Measurements from ENCODE around the gene DSG3.
"Not testable (repeated sequence)": the region's sequence is repeated elsewhere in the genome, so short reads cannot be mapped to it uniquely, and the experiment has no call there.

Gene DSG3

GRCh38 chr18:31494705-31495244 lies 47.2 kb downstream of the DSG3 start:
- not testable (repeated sequence) for DNase-seq

GRCh38 chr18:31497404-31497835 lies 49.9 kb downstream of the DSG3 start:
- DNase-seq, result no peak

- DNase-seq, result no peak
Observed at GRCh38 chr18:31497836-31498573, 50.5 kb downstream of the DSG3 start, which contains the start of gene DSG2. Gene DSG2, plus strand, starts transcription at chr18:31498177. Its CDS starts 75 bp downstream, at chr18:31498252.

GRCh38 chr18:31498574-31499524 lies 51.3 kb downstream of the DSG3 start:
- DNase-seq, result no peak

- DNase-seq, result no peak
Observed at GRCh38 chr18:31500051-31500688, 52.6 kb downstream of the DSG3 start.

- DNase-seq, result no peak
Observed at GRCh38 chr18:31503011-31503410, 55.5 kb downstream of the DSG3 start.

- no peak for DNase-seq
Observed at GRCh38 chr18:31504455-31505147, 57.1 kb downstream of the DSG3 start.

- no peak for DNase-seq
Observed at GRCh38 chr18:31505156-31505555, 57.6 kb downstream of the DSG3 start.

GRCh38 chr18:31506024-31506742 lies 58.6 kb downstream of the DSG3 start:
- DNase-seq, result no peak

- not testable (repeated sequence) for DNase-seq
Observed at GRCh38 chr18:31507124-31507523, 59.6 kb downstream of the DSG3 start.

GRCh38 chr18:31508781-31509180 lies 61.2 kb downstream of the DSG3 start:
- no peak for DNase-seq

- DNase-seq, result no peak
Observed at GRCh38 chr18:31509571-31509970, 62.0 kb downstream of the DSG3 start.

GRCh38 chr18:31510319-31510718 lies 62.8 kb downstream of the DSG3 start:
- DNase-seq, result no peak

GRCh38 chr18:31511098-31511497 lies 63.6 kb downstream of the DSG3 start:
- no peak for DNase-seq

GRCh38 chr18:31512203-31512764 lies 64.7 kb downstream of the DSG3 start:
- no peak for DNase-seq

- DNase-seq, result no peak
Observed at GRCh38 chr18:31513189-31513935, 65.8 kb downstream of the DSG3 start.

- DNase-seq, result no peak
Observed at GRCh38 chr18:31516437-31516836, 68.9 kb downstream of the DSG3 start.

- DNase-seq, result no peak
Observed at GRCh38 chr18:31526374-31526773, 78.8 kb downstream of the DSG3 start.
